H1 (cell line): Measurements from ENCODE around the gene FRMD4A. TPM values are rescaled to one million over a fixed set of nuclear protein-coding genes. Genes with fewer than 3 reads are reported as not detected.

Experiments used
- CTCF ChIA-PET: fragments of 300-600 bp; sonication (Branson Sonifier 250); formaldehyde crosslinking; loops from one replicate; lab custom pipeline; 2021; ENCODE audit not compliant: partially characterized antibody; lab: Charles Lee
- POLR2A ChIA-PET: fragments of 300-600 bp; sonication (Branson Sonifier 250); formaldehyde crosslinking; loops from one replicate; lab custom pipeline; 2021; ENCODE audit warnings: inconsistent platforms; ENCODE audit not compliant: partially characterized antibody; lab: Charles Lee
- DNase-seq, 2 experiments: peaks; one replicate each; pipeline versions ENCODE4 v3.0.0 to v3.0.0-alpha.2; 2010 to 2022; ENCODE audit warnings: low spot score in 2 of 2, low read depth in 1 of 2, mixed read lengths in 1 of 2
- FAIRE-seq: peaks from 2 replicates; lab custom pipeline; 2011; peaks lifted over from hg19 to GRCh38; lab: Jason Lieb, UNC
- H2AFZ ChIP-seq: 2 replicates; pipeline ENCODE4 v1.8.1; 2012; ENCODE audit warnings: low read length, inconsistent platforms
- H2AK5ac ChIP-seq: 2 replicates; pipeline ENCODE4 v1.6.1; 2013; ENCODE audit warnings: low read depth, low read length
- H2BK120ac ChIP-seq: replicated peaks from 2 replicates; pipeline ENCODE3; 2013; ENCODE audit warnings: low read depth, low read length, inconsistent platforms
- H2BK12ac ChIP-seq: 2 replicates; pipeline ENCODE4 v1.6.1; 2013; ENCODE audit warnings: low read depth, low read length
- H2BK15ac ChIP-seq: 2 replicates; pipeline ENCODE4 v1.6.1; 2013; ENCODE audit warnings: low read length
- H2BK20ac ChIP-seq: 2 replicates; pipeline ENCODE4 v1.6.1; 2013; ENCODE audit warnings: low read length
- H2BK5ac ChIP-seq: 2 replicates; pipeline ENCODE4 v1.6.1; 2013; ENCODE audit warnings: low read depth, low read length
- H3K14ac ChIP-seq: 2 replicates; pipeline ENCODE4 v1.6.1; 2013; ENCODE audit warnings: inconsistent platforms; ENCODE audit not compliant: insufficient read length
- H3K18ac ChIP-seq: 2 replicates; pipeline ENCODE4 v1.6.1; 2013; ENCODE audit warnings: low read length; ENCODE audit errors: extremely low read depth
- H3K23ac ChIP-seq: 2 replicates; pipeline ENCODE4 v1.6.1; 2013; ENCODE audit warnings: inconsistent platforms; ENCODE audit not compliant: insufficient read length
- H3K23me2 ChIP-seq: 2 replicates; pipeline ENCODE4 v1.6.1; 2013; ENCODE audit warnings: low read depth, low read length
- H3K27ac ChIP-seq: 2 replicates; pipeline ENCODE4 v1.6.1; 2011; ENCODE audit warnings: low read depth, low read length, inconsistent platforms
- H3K27me3 ChIP-seq, 4 experiments: replicated peaks in 1 of 4; 1 replicate in 1 of 4; 2 replicates in 3 of 4; pipeline versions ENCODE4 v1.6.1 to v1.8.1; 2011 to 2013; ENCODE audit warnings: low read length in 3 of 4, mild to moderate bottlenecking in 3 of 4, inconsistent platforms in 2 of 4, mixed read lengths in 2 of 4, moderate library complexity in 1 of 4; ENCODE audit not compliant: control insufficient read depth in 3 of 4, insufficient read depth in 3 of 4; ENCODE audit errors: extremely low read depth in 1 of 4
- H3K36me3 ChIP-seq, 4 experiments: 2 replicates each; pipeline versions ENCODE4 v1.6.1 to v1.8.1; 2011 to 2013; ENCODE audit warnings: mild to moderate bottlenecking in 4 of 4, low read length in 3 of 4, moderate library complexity in 2 of 4, control low read depth in 1 of 4, inconsistent platforms in 1 of 4; ENCODE audit not compliant: insufficient read depth in 4 of 4, control insufficient read depth in 2 of 4
- H3K4ac ChIP-seq: replicated peaks from 2 replicates; pipeline ENCODE3; 2013; ENCODE audit warnings: low read length, low read depth, mixed read lengths, inconsistent platforms; ENCODE audit not compliant: insufficient read length
- H3K4me1 ChIP-seq, 4 experiments: replicated peaks in 1 of 4; 1 replicate in 1 of 4; 2 replicates in 3 of 4; pipeline versions ENCODE4 v1.6.1 to v1.8.1; 2011 to 2013; ENCODE audit warnings: low read length in 3 of 4, inconsistent platforms in 2 of 4, mixed read lengths in 1 of 4; ENCODE audit not compliant: insufficient read depth in 4 of 4, control insufficient read depth in 3 of 4
- H3K4me2 ChIP-seq, 2 experiments: 2 replicates each; pipeline versions ENCODE4 v1.6.1 to v1.8.1; 2011 to 2013; ENCODE audit warnings: low read depth in 2 of 2, low read length in 2 of 2, control low read depth in 1 of 2, inconsistent platforms in 1 of 2, mild to moderate bottlenecking in 1 of 2; ENCODE audit not compliant: insufficient read depth in 1 of 2
- H3K4me3 ChIP-seq, 4 experiments: fragments of 200-600, 300-600 bp in 1 of 4; sonication (generic), shearing (Covaris generic), sonication (Bioruptor Twin) in 1 of 4; 2 replicates each; pipeline versions ENCODE4 v1.5.1 to v1.8.1; 2011 to 2016; ENCODE audit warnings: low read length in 4 of 4, low read depth in 3 of 4, control low read depth in 2 of 4, inconsistent platforms in 2 of 4, mild to moderate bottlenecking in 2 of 4, mixed read lengths in 1 of 4, moderate library complexity in 1 of 4; ENCODE audit not compliant: insufficient read depth in 2 of 4; ENCODE audit errors: extremely low read depth in 1 of 4
- H3K56ac ChIP-seq: replicated peaks from 2 replicates; pipeline ENCODE3; 2013; ENCODE audit warnings: low read depth, mild to moderate bottlenecking, mixed read lengths, low read length, inconsistent platforms; ENCODE audit not compliant: insufficient read length
- H3K79me1 ChIP-seq: 2 replicates; pipeline ENCODE4 v1.6.1; 2013; ENCODE audit warnings: low read depth, low read length, control low read depth
- H3K79me2 ChIP-seq, 2 experiments: 2 replicates each; pipeline versions ENCODE4 v1.6.1 to v1.8.1; 2012 to 2013; ENCODE audit warnings: low read length in 2 of 2, mild to moderate bottlenecking in 2 of 2, inconsistent platforms in 1 of 2; ENCODE audit not compliant: insufficient read depth in 2 of 2, control insufficient read depth in 1 of 2
- H3K9ac ChIP-seq, 4 experiments: replicated peaks in 1 of 4; 1 replicate in 1 of 4; 2 replicates in 3 of 4; pipeline versions ENCODE4 v1.6.1 to v1.8.1; 2011 to 2013; ENCODE audit warnings: low read depth in 3 of 4, low read length in 3 of 4, control low read depth in 2 of 4, mild to moderate bottlenecking in 2 of 4, moderate library complexity in 2 of 4, inconsistent platforms in 1 of 4; ENCODE audit errors: extremely low read depth in 1 of 4
- H3K9me3 ChIP-seq, 2 experiments: 2 replicates each; pipeline versions ENCODE4 v1.6.1 to v1.8.1; 2012 to 2013; ENCODE audit warnings: mild to moderate bottlenecking in 2 of 2, moderate library complexity in 2 of 2, control low read depth in 1 of 2, inconsistent platforms in 1 of 2, low read depth in 1 of 2, low read length in 1 of 2, mixed read lengths in 1 of 2; ENCODE audit not compliant: insufficient read depth in 2 of 2
- H4K20me1 ChIP-seq, 2 experiments: replicated peaks in 1 of 2; 2 replicates each; pipeline versions ENCODE3 to v1.8.1; 2011 to 2013; ENCODE audit warnings: inconsistent platforms in 2 of 2, low read length in 2 of 2, mild to moderate bottlenecking in 1 of 2; ENCODE audit not compliant: insufficient read depth in 2 of 2, control insufficient read depth in 1 of 2
- H4K5ac ChIP-seq: 2 replicates; pipeline ENCODE4 v1.6.1; 2013; ENCODE audit warnings: low read length, low read depth, mixed read lengths, inconsistent platforms; ENCODE audit not compliant: insufficient read length
- H4K8ac ChIP-seq: 2 replicates; pipeline ENCODE4 v1.8.0; 2013; ENCODE audit warnings: mild to moderate bottlenecking, moderate library complexity, low read length, inconsistent platforms; ENCODE audit not compliant: insufficient read depth; ENCODE audit errors: extremely low read depth
- H4K91ac ChIP-seq: replicated peaks from 2 replicates; pipeline ENCODE3; 2013; ENCODE audit warnings: low read length, mixed read lengths, inconsistent platforms; ENCODE audit not compliant: insufficient read length
- CHD2 ChIP-seq: IDR thresholded peaks from 2 replicates; pipeline ENCODE4 v1.6.1; 2012; ENCODE audit warnings: low read length, improper control_type of control experiment
- JUND ChIP-seq: IDR thresholded peaks from 2 replicates; pipeline ENCODE4 v1.6.1; 2011; ENCODE audit warnings: mild to moderate bottlenecking, improper control_type of control experiment, low read length
- RAD21 ChIP-seq, 2 experiments: IDR thresholded peaks in 1 of 2; conservative IDR thresholded peaks in 1 of 2; 2 replicates each; pipeline ENCODE4 v1.6.1; 2011; ENCODE audit warnings: low read depth in 2 of 2, low read length in 2 of 2, improper control_type of control experiment in 1 of 2, inconsistent platforms in 1 of 2, mild to moderate bottlenecking in 1 of 2, moderate library complexity in 1 of 2
- RNF2 ChIP-seq: fragments of 200-900, 300-1000 bp; sonication (generic); IDR thresholded peaks from 2 replicates; pipeline ENCODE4 v1.7.1; 2016; ENCODE audit warnings: borderline replicate concordance, low read depth, mild to moderate bottlenecking, antibody characterized with exemption, low read length; ENCODE audit not compliant: poor library complexity, severe bottlenecking; ENCODE audit errors: missing control alignments
- TAF7 ChIP-seq: optimal IDR thresholded peaks from 2 replicates; pipeline ENCODE3; 2011; ENCODE audit warnings: low read depth, mild to moderate bottlenecking, inconsistent platforms, low read length, moderate library complexity, borderline replicate concordance
- YY1 ChIP-seq: IDR thresholded peaks from 2 replicates; pipeline ENCODE4 v1.6.1; 2011; ENCODE audit warnings: low read depth, mild to moderate bottlenecking, low read length
- WGBS, 2 experiments: shearing (Covaris generic) in 1 of 2; methylation state at CpG; one replicate each; pipeline versions ENCODE4 v1.1.6 to v1.1.7; 2013 to 2015; ENCODE audit warnings: low lambda C conversion rate in 2 of 2, mixed read lengths in 2 of 2, inconsistent platforms in 1 of 2, low coverage in 1 of 2, missing lambda C conversion rate in 1 of 2; ENCODE audit not compliant: insufficient replicate concordance in 2 of 2, insufficient coverage in 1 of 2, insufficient read length in 1 of 2; ENCODE audit errors: extremely low coverage in 1 of 2, missing lambda C conversion rate in 1 of 2; 5-methylcytosine and 5-hydroxymethylcytosine counted together
- polyA plus RNA-seq, 7 experiments: library from polyadenylated mRNA; depleted of rRNA in 3 of 7; stranded (reverse) in 5 of 7; unstranded in 2 of 7; fragments of >200 nt in 5 of 7; fragments of 200-250 nt in 2 of 7; gene quantifications; 1 replicate in 5 of 7; 2 replicates in 1 of 7; 4 replicates in 1 of 7; pipeline versions ENCODE4 v1.2.1 to v1.2.3, GENCODE V29; 2011 to 2013; ENCODE audit warnings: missing spikeins in 2 of 7, mixed read lengths in 2 of 7
- total RNA-seq: library from RNA; stranded (reverse); fragmentation: NEBNext Ultra II Directional; extraction: Animal tissue kit (Norgen Biotek cat#: 25700); gene quantifications from 2 replicates; pipeline ENCODE4 v1.2.1, GENCODE V29; 2021

Gene FRMD4A
- total and polyA plus RNA-seq, 2 of the 8 experiments (the other 6 are each of a cell fraction or from before 2014, with no cell fraction given), result 38.6 to 39.6 TPM

DNA sequence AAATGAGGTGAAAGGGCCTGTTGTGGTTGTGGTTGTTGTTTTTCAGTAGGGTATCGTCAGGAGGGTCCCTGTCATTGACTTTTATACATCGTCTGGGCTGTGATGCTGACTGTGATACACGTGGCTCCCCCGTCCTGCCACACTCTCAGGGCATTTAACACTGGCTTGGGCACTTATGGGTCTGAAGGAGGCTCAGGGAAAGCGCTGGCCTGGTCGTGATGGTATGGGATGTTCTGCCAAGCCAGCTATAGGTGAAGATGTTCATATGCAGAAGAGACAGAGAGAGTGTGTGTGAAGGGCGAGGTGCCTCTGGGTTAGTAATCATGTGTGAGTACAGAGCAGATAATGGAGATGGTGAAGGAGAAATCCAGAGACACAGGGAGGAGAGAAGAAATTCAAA is 585.5 kb downstream of the FRMD4A start:
- Histone ChIP-seq H2BK20ac (no peak overlapping the region), H3K18ac (no peak overlapping the region), H3K23me2 (no peaks in the 10 kb centered on the region), H3K79me2 (no peaks in the 10 kb centered on the region), H3K9ac (no peak overlapping the region), H3K9me3 (no peaks in the 10 kb centered on the region), H2AFZ (no peak overlapping the region), H4K5ac (no peak overlapping the region), H3K23ac (no peak overlapping the region), H3K4me1 (peaks cover 0 to 2% (median 0%) of the 10 kb centered on the region in 4 experiments; a peak in 1 of 7 replicates), H2AK5ac (no peak overlapping the region), H3K27ac (no peak overlapping the region), H2BK12ac (no peak overlapping the region), H2BK15ac (no peak overlapping the region), H3K4me3 (no peak overlapping the region), H4K8ac (no peak overlapping the region), H2BK120ac (no peak overlapping the region), H3K36me3 (0 out of 8 replicates have a peak, but pooled peaks cover 0 to 2% (median 0%) of the 10 kb centered on the region in 4 experiments), H4K91ac (no peak overlapping the region), H3K4me2 (no peak overlapping the region), H3K56ac (no peak overlapping the region), H3K14ac (no peak overlapping the region), H2BK5ac (no peak overlapping the region), H4K20me1 (no peaks in the 10 kb centered on the region), H3K79me1 (no peaks in the 10 kb centered on the region), H3K27me3 (no peaks in the 10 kb centered on the region), H3K4ac (no peak overlapping the region)
- WGBS, 2 experiments, result 94% methylated on average over 7 of the region's 7 CpGs; no CpG with 5 or more reads in 1 of the 2 experiments
- FAIRE-seq (no peak), DNase-seq (no peak)
- CTCF ChIA-PET, result no interaction called here
- TF ChIP-seq CHD2, result no peak
- no peak for TF ChIP-seq YY1
- no peak for TF ChIP-seq TAF7
- no peak for TF ChIP-seq RNF2
- TF ChIP-seq RAD21 (IDR thresholded peaks at IDR 0.05 in 1 of 2, conservative IDR thresholded peaks at IDR 0.05 in 1 of 2; ENCODE audit: low read depth in 2 of 2, low read length in 2 of 2), result no peak
- no peak for TF ChIP-seq JUND
- POLR2A ChIA-PET, result interaction anchor here (1.0 kb wide), 1 partner anchor 39 kb away, joined by 3 read pairs; no protein-coding TSS in a partner anchor
